Left renal cortex interstitium (tissue), 4 donors: ENCODE results near the gene SYT3. TPM values are rescaled to one million over a fixed set of nuclear protein-coding genes. Genes with fewer than 3 reads are reported as not detected.

ENCODE experiments used
- DNase-seq, 4 donors: peaks; one replicate each; pipeline ENCODE4 v3.0.0-alpha.2; 2013; ENCODE audit warnings: low read depth in 4 of 4, low spot score in 2 of 4, missing footprints in 1 of 4
- polyA plus RNA-seq, 4 donors: library from polyadenylated mRNA; unstranded; fragments of 120-200 nt; gene quantifications; one replicate each; pipeline ENCODE4 v1.2.1, GENCODE V29; 2013; ENCODE audit not compliant: insufficient read length in 4 of 4

The SYT3 gene
- polyA plus RNA-seq: 1 to 10 TPM in 1 of 4 donors, under 1 TPM in 3; 0.54 to 1.4 (median 0.73) TPM

- no peak for DNase-seq
These were observed at the start of gene SYT3 for GRCh38 chr19:50639121-50640112. SYT3 (minus strand) TSS chr19:50639881; CDS start chr19:50637411, 2,470 bp downstream.

GRCh38 chr19:50688766-50689165, 49.1 kb upstream of the SYT3 start:
- no peak for DNase-seq

GRCh38 chr19:50686310-50687032, 46.8 kb upstream of the SYT3 start:
- no peak for DNase-seq

GRCh38 chr19:50679177-50680125, 39.8 kb upstream of the SYT3 start:
- DNase-seq: peak in 2 of 4 donors; percentile 41 to 51

GRCh38 chr19:50678323-50678722, 38.6 kb upstream of the SYT3 start:
- DNase-seq: no peak

- no peak for DNase-seq
These were observed 38.0 kb upstream of the SYT3 start for GRCh38 chr19:50677636-50678035.

GRCh38 chr19:50676625-50677197, 37.0 kb upstream of the SYT3 start:
- DNase-seq: no peak

GRCh38 chr19:50673118-50673517, 33.4 kb upstream of the SYT3 start:
- no peak for DNase-seq

- DNase-seq: no peak
These were observed 30.4 kb upstream of the SYT3 start for GRCh38 chr19:50670102-50670380.

GRCh38 chr19:50669302-50670101, 29.8 kb upstream of the SYT3 start:
- DNase-seq: no peak

- DNase-seq: no peak
These were observed 29.2 kb upstream of the SYT3 start for GRCh38 chr19:50668879-50669278.

GRCh38 chr19:50668416-50668815, 28.7 kb upstream of the SYT3 start:
- no peak for DNase-seq

- no peak for DNase-seq
These were observed 28.1 kb upstream of the SYT3 start for GRCh38 chr19:50667759-50668231.

GRCh38 chr19:50667177-50667758, 27.6 kb upstream of the SYT3 start:
- DNase-seq: no peak

GRCh38 chr19:50666346-50667176, 26.9 kb upstream of the SYT3 start:
- DNase-seq: no peak

GRCh38 chr19:50664204-50664603, 24.5 kb upstream of the SYT3 start:
- DNase-seq: no peak

- no peak for DNase-seq
These were observed 23.8 kb upstream of the SYT3 start for GRCh38 chr19:50663482-50663790.
